ENCODE results near the gene AMPD1.

DNA sequence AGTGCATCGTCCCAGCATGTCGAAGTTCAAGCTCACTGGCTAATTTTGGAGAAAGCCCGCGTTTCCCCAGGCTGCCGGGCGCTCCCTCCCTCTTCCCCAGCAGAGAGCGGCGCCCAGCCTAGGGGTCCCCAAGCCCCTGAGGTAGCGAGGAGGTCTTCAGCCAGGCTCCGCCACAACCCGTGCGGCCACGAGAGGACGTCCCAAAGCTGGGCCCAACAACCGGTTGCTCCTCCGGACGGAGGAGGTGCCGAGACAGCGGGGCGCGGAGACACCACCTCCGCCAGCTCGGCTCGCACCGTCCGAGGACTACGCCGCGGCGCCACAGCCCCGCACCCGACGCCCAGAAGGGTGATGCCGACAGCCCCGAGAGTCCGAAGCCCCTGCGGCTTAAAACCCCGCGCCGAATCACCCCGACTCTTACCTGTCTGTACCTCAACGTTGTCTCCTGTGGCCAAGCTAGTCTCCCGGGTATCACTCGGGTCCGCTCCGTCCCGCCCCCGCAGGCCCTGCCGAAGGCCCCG, 25.7 kb downstream of the AMPD1 start, which contains the start of gene DENND2C:
- TF ChIP-seq, protein P1, sequence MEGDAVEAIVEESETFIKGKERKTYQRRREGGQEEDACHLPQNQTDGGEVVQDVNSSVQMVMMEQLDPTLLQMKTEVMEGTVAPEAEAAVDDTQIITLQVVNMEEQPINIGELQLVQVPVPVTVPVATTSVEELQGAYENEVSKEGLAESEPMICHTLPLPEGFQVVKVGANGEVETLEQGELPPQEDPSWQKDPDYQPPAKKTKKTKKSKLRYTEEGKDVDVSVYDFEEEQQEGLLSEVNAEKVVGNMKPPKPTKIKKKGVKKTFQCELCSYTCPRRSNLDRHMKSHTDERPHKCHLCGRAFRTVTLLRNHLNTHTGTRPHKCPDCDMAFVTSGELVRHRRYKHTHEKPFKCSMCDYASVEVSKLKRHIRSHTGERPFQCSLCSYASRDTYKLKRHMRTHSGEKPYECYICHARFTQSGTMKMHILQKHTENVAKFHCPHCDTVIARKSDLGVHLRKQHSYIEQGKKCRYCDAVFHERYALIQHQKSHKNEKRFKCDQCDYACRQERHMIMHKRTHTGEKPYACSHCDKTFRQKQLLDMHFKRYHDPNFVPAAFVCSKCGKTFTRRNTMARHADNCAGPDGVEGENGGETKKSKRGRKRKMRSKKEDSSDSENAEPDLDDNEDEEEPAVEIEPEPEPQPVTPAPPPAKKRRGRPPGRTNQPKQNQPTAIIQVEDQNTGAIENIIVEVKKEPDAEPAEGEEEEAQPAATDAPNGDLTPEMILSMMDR (IDR thresholded peaks at IDR 0.05; ENCODE audit: low read depth, low read length) = no peak
- no peak for TF ChIP-seq POLR2A (IDR thresholded peaks at IDR 0.05; ENCODE audit: extremely low read depth, insufficient read length)
- no peak for TF ChIP-seq MYC (IDR thresholded peaks at IDR 0.05; ENCODE audit: low read depth, low read length)
- TF ChIP-seq, protein P2, sequence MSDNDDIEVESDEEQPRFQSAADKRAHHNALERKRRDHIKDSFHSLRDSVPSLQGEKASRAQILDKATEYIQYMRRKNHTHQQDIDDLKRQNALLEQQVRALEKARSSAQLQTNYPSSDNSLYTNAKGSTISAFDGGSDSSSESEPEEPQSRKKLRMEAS (IDR thresholded peaks at IDR 0.05; ENCODE audit: low read depth, low read length) = no peak
